Measurements from ENCODE around the gene KCTD16.

- TF ChIP-seq CTCF (optimal IDR thresholded peaks at IDR 0.05 in 1 of 3, IDR thresholded peaks at IDR 0.05 in 1 of 3, conservative IDR thresholded peaks at IDR 0.05 in 1 of 3; ENCODE audit: extremely low read depth in 1 of 3, insufficient read depth in 2 of 3, low read length in 3 of 3) (no peak), EZH2 (IDR thresholded peaks at IDR 0.05; ENCODE audit: low read length) (no peak)
Observed at GRCh38 chr5:144436007-144436406, 265.3 kb downstream of the KCTD16 start.
